Endothelial cell of umbilical vein (primary cell): ENCODE data around the gene MLPH. TPM values are rescaled to one million over a fixed set of nuclear protein-coding genes. Genes with fewer than 3 reads are reported as not detected.

Experiments
- BruUV-seq: library from RNA; stranded (reverse); fragments of 400-500 nt; replicated peaks from 2 replicates; lab custom pipeline; 2021; lab: Mats Ljungman, UMichigan
- CTCF ChIA-PET: fragments of 300-600, 350-600 bp; sonication (Branson Sonifier 250); formaldehyde crosslinking; loops from one replicate; lab custom pipeline; 2021; ENCODE audit warnings: antibody characterized with exemption, inconsistent platforms; lab: Charles Lee
- POLR2A ChIA-PET: fragments of 300-600, 350-600 bp; sonication (Branson Sonifier 250); formaldehyde crosslinking; loops from one replicate; lab custom pipeline; 2021; ENCODE audit warnings: antibody characterized with exemption, inconsistent platforms; lab: Charles Lee
- DNase-seq: peaks from one replicate; pipeline ENCODE4 v3.0.0-alpha.2; 2011; ENCODE audit warnings: low read depth, low spot score
- FAIRE-seq: peaks from 2 replicates; lab custom pipeline; 2011; peaks lifted over from hg19 to GRCh38; lab: Jason Lieb, UNC
- H2AFZ ChIP-seq: 2 replicates; pipeline ENCODE4 v1.6.0; 2012; ENCODE audit warnings: low read depth, low read length, control low read depth, inconsistent platforms
- H3K27ac ChIP-seq: 2 replicates; pipeline ENCODE4 v1.5.1; 2011; ENCODE audit warnings: low read depth, mild to moderate bottlenecking, control low read depth, low read length, moderate library complexity; ENCODE audit not compliant: insufficient read depth
- H3K27me3 ChIP-seq, 2 experiments: 2 replicates each; pipeline versions ENCODE4 v1.6.0 to v1.6.1; 2011; ENCODE audit warnings: low read length in 2 of 2, mixed read lengths in 1 of 2; ENCODE audit not compliant: control insufficient read depth in 2 of 2, insufficient read depth in 2 of 2
- H3K36me3 ChIP-seq, 2 experiments: 2 replicates in 1 of 2; 3 replicates in 1 of 2; pipeline ENCODE4 v1.5.1; 2011; ENCODE audit warnings: low read length in 2 of 2, mild to moderate bottlenecking in 1 of 2, moderate library complexity in 1 of 2; ENCODE audit not compliant: control insufficient read depth in 2 of 2, insufficient read depth in 2 of 2; ENCODE audit errors: extremely low read depth in 1 of 2
- H3K4me1 ChIP-seq: 3 replicates; pipeline ENCODE4 v1.5.1; 2011; ENCODE audit warnings: mild to moderate bottlenecking, low read length; ENCODE audit not compliant: control insufficient read depth, insufficient read depth; ENCODE audit errors: extremely low read depth
- H3K4me2 ChIP-seq: 2 replicates; pipeline ENCODE4 v1.6.1; 2011; ENCODE audit warnings: low read length, control low read depth, mixed read lengths; ENCODE audit not compliant: insufficient read depth
- H3K4me3 ChIP-seq, 3 experiments: fragments of 200-600 bp in 1 of 3; sonication (generic), shearing (Covaris generic) in 1 of 3; replicated peaks in 1 of 3; 2 replicates each; pipeline ENCODE4 v1.5.1; 2011 to 2016; ENCODE audit warnings: control low read depth in 3 of 3, low read length in 3 of 3, mild to moderate bottlenecking in 2 of 3, inconsistent platforms in 1 of 3, low read depth in 1 of 3, moderate library complexity in 1 of 3; ENCODE audit not compliant: insufficient read depth in 1 of 3
- H3K79me2 ChIP-seq: 2 replicates; pipeline ENCODE4 v1.6.0; 2012; ENCODE audit warnings: low read length, inconsistent platforms; ENCODE audit not compliant: control insufficient read depth, insufficient read depth
- H3K9ac ChIP-seq: replicated peaks from 2 replicates; pipeline ENCODE3; 2011; ENCODE audit warnings: low read length, control low read depth; ENCODE audit not compliant: insufficient read depth; ENCODE audit errors: extremely low read depth
- H3K9me1 ChIP-seq: replicated peaks from 3 replicates; pipeline ENCODE4 v1.6.0; 2011; ENCODE audit warnings: mild to moderate bottlenecking, low read length; ENCODE audit not compliant: control insufficient read depth, insufficient read depth; ENCODE audit errors: extremely low read depth
- H3K9me3 ChIP-seq: replicated peaks from 2 replicates; pipeline ENCODE4 v1.5.1; 2012; ENCODE audit warnings: low read length, inconsistent platforms; ENCODE audit not compliant: control insufficient read depth, insufficient read depth
- H4K20me1 ChIP-seq: replicated peaks from 2 replicates; pipeline ENCODE3; 2011; ENCODE audit warnings: mild to moderate bottlenecking, low read length; ENCODE audit not compliant: control insufficient read depth, insufficient read depth; ENCODE audit errors: extremely low read depth
- CTCF ChIP-seq, 2 donors: IDR thresholded peaks; 1 replicate in 1 of 2; 2 replicates in 1 of 2; pipeline ENCODE4 v1.5.1; 2011; ENCODE audit warnings: low read length in 2 of 2, mild to moderate bottlenecking in 2 of 2, moderate library complexity in 2 of 2, control low read depth in 1 of 2, inconsistent platforms in 1 of 2, low read depth in 1 of 2; ENCODE audit not compliant: insufficient read depth in 1 of 2; ENCODE audit errors: extremely low read depth in 1 of 2
- EZH2 ChIP-seq: IDR thresholded peaks from 2 replicates; pipeline ENCODE4 v1.6.1; 2012; ENCODE audit warnings: borderline replicate concordance, low read depth, mild to moderate bottlenecking, moderate library complexity, low read length, inconsistent platforms; ENCODE audit not compliant: severe bottlenecking
- FOS ChIP-seq: IDR thresholded peaks from 2 replicates; pipeline ENCODE4 v1.6.1; 2011; ENCODE audit warnings: mild to moderate bottlenecking, low read length, moderate library complexity, borderline replicate concordance; ENCODE audit not compliant: insufficient read depth
- GATA2 ChIP-seq: IDR thresholded peaks from 2 replicates; pipeline ENCODE4 v1.7.0; 2011; ENCODE audit warnings: low read depth, mild to moderate bottlenecking, moderate library complexity, mixed read lengths, low read length; ENCODE audit not compliant: insufficient read length, insufficient read depth
- MYC ChIP-seq: IDR thresholded peaks from one replicate; pipeline ENCODE4 v1.6.1; 2011; ENCODE audit warnings: mild to moderate bottlenecking, low read depth, low read length
- POLR2A ChIP-seq: IDR thresholded peaks from 2 replicates; pipeline ENCODE4 v1.6.1; 2012; ENCODE audit warnings: low read depth, mild to moderate bottlenecking, control low read depth, low read length
- dilution Hi-C: fragments of 300-500 bp; cut with MboI; formaldehyde crosslinking; loops from one replicate; pipeline ENCODE4 v1.15.0; 2019; ENCODE audit warnings: low sequenced_read_pairs; ENCODE audit not compliant: extremely low pct_ligation_motif_present
- intact Hi-C: fragments of 100-400 bp; cut with micrococcal nuclease; formaldehyde crosslinking; loops from one replicate; pipeline ENCODE4 v1.10.0; 2022
- polyA plus RNA-seq, 4 experiments: library from polyadenylated mRNA; depleted of rRNA in 3 of 4; stranded (reverse) in 3 of 4; unstranded in 1 of 4; fragments of >200 nt; gene quantifications; 2 replicates each; pipeline versions ENCODE4 v1.2.1 to v1.2.3, GENCODE V29; 2011 to 2012; ENCODE audit warnings: missing spikeins in 1 of 4
- total RNA-seq: library from RNA; stranded (reverse); gene quantifications from 2 replicates; pipeline ENCODE4 v1.2.3, GENCODE V29; 2021
- TF ChIP-seq, protein P1 (sequence below): IDR thresholded peaks from 2 replicates; pipeline ENCODE4 v1.6.1; 2011; ENCODE audit not compliant: insufficient read depth, insufficient read length

MLPH gene
- total and polyA plus RNA-seq, 2 donors (not counting 3 experiments of a cell fraction or from before 2014, with no cell fraction given): not detected

DNA sequence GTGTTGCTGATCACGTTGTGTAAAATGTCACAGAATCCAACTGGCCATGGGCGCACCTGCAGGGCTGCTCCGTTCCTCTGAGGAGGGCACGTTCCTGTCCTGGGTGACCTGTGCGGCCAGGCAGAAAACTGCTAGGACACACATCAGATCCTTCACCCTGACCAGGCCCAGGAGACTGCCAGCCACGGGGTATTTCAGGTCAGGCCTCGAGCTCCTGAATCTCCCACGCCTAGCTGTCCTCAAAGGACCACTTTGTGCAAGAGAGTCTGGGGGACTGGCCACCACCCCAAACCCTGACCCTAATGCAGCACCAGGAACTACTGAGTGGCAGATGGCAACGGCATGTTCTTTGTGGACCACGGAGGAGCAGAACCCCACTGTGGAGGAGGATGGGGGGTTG is 90.4 kb downstream of the MLPH start:
- no peak overlapping the region for H3K9ac ChIP-seq
- no peak overlapping the region for H2AFZ ChIP-seq
- H3K27me3 ChIP-seq: peaks cover 2% of the 10 kb centered on the region in 2 experiments
- no peaks in the 10 kb centered on the region for H3K9me1 ChIP-seq
- no TSS peak for BruUV-seq
- no peak overlapping the region for H3K4me2 ChIP-seq
- no peak for DNase-seq
- H3K9me3 ChIP-seq: no peaks in the 10 kb centered on the region
- H3K36me3 ChIP-seq: no peaks in the 10 kb centered on the region
- POLR2A ChIA-PET: no interaction called here
- TF ChIP-seq FOS (no peak), MYC (no peak), CTCF (IDR thresholded peaks at IDR 0.05; ENCODE audit: extremely low read depth in 1 of 2, insufficient read depth in 1 of 2, low read depth in 1 of 2, low read length in 2 of 2) (no peak), GATA2 (no peak), POLR2A (no peak), EZH2 (no peak)
- TF ChIP-seq, protein P1, sequence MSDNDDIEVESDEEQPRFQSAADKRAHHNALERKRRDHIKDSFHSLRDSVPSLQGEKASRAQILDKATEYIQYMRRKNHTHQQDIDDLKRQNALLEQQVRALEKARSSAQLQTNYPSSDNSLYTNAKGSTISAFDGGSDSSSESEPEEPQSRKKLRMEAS: no peak
- no peak for FAIRE-seq
- CTCF ChIA-PET: interaction anchor here (7.7 kb wide), 1 partner anchor 65 kb away, joined by 295 read pairs; no protein-coding TSS in a partner anchor
- H4K20me1 ChIP-seq: no peaks in the 10 kb centered on the region
- H3K27ac ChIP-seq: no peak overlapping the region
- no peaks in the 10 kb centered on the region for H3K79me2 ChIP-seq
- dilution Hi-C loops (no loop called here), intact Hi-C loops (no loop called here)
- H3K4me3 ChIP-seq: no peak overlapping the region
- no peaks in the 10 kb centered on the region for H3K4me1 ChIP-seq
